ENCODE measurements around the gene ANAPC5.
A peak's percentile ranks its signal among the peaks of the same experiment; 100 is the strongest.

The ANAPC5 gene

GRCh38 chr12:121366063-121366459 is 13.8 kb upstream of the ANAPC5 start:
- DNase-seq (ENCODE audit: low spot score), result no peak

DNA sequence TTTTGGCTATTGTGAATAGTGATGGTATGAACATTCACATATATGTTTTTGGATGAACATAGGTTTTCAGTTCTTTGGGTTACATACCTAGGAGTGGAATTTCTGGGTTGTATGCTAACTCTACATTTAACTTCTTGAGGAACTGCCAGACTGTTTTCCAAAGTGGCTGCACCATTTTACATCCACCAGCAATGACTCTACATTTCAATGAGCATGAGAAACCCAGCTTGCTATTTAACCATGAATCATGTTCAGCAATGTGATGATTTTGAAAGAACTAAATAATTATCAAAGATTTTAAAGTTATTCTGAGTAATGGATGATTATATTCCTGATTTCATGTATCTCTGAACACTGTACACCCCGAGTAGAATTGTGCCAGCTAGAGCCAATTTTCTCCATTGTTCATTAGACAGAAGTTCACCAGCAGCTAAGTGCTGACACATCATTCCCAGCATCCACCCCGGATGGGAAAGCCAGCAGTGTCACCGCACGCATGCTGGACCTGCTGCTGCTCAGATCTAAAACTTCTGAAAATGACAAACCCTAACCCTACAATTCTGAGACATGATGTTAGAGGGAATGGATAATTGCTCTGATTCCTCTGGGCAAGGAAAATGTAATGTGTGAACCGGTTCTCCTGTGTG is 13.3 kb upstream of the ANAPC5 start:
- DNase-seq (ENCODE audit: low spot score), result no peak

GRCh38 chr12:121364683-121365121 is 12.5 kb upstream of the ANAPC5 start:
- no peak for DNase-seq (ENCODE audit: low spot score)

DNA sequence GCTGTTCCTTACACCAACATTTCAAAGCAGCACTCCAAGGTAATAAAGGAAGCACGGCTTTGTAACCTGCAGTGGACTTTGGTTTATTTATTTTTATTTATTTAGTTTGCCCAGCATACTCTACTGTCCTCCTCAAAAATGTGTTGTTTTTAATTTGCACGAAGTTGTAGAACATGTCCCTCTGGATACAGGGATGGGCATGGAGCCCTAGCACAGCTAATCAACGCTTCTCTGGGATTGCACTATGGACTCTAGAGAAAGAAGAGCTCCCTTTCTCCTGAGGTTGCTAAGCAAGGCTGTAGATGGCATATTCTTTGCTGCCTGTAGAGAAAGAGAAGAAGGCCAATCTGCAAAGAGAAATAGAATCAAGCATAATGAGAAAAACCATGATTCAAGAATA is 5.9 kb upstream of the ANAPC5 start:
- no peak for DNase-seq (ENCODE audit: low spot score)

- no peak for DNase-seq (ENCODE audit: low spot score)
Observed at GRCh38 chr12:121357331-121357730, 5.1 kb upstream of the ANAPC5 start.

- DNase-seq (ENCODE audit: low spot score), result no peak
Observed at GRCh38 chr12:121356657-121357056, 4.4 kb upstream of the ANAPC5 start.

DNA sequence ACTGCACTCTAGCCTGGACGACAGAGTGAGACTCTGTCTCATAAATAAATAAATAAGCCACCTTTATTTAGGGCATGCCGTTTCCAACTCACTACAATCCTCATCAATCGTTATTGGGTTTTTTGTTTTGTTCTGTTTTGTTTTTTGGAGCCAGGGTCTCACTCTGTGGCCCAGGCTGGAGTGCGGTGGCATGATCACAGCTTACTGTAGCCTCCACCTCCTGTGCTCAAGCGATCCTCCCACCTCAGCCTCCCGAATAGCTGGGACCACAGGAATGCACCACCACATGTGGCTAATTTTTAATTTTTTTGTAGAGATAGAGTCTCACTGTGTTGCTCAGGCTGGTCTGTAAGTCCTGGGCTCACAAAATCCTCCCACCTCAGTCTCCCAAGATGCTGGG is 3.6 kb upstream of the ANAPC5 start:
- DNase-seq (ENCODE audit: low spot score), result no peak

DNA sequence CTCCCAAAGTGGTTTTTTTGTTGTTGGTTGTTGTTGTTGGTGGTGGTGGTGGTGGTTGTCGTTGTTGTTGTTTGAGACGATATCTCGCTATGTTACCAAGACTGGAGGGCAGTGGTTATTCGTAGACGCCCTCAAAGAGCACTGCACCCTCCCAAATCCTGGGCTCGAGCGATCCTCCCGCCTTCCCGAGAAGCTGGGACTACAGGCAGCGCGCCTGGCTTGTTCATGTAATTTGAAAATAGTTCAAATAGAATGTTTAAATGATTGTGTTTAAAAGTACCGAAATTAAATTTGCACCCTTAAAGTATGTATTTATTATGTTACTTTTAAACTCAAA is 439 bp upstream of the ANAPC5 start:
- DNase-seq (ENCODE audit: low spot score), result no peak

DNA sequence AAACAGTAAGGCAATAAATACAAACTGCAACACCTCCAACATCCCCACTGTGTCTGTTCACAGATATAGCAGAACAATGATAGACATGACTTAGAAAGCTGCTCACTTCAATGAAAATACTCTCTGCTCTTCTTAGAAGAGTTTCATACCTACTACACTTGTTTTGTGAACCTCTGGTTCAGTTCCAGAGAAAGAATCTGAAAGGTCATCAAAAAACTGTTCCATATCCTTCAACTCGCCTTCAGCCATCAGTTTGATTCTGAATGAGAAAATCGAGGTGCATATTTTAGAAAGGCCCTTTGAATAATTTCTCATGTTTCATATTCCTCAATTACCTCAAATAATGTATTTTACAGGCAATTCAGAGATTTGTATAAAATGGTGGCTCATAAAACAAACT is 5.5 kb downstream of the ANAPC5 start:
- DNase-seq (ENCODE audit: low spot score), result no peak

DNA sequence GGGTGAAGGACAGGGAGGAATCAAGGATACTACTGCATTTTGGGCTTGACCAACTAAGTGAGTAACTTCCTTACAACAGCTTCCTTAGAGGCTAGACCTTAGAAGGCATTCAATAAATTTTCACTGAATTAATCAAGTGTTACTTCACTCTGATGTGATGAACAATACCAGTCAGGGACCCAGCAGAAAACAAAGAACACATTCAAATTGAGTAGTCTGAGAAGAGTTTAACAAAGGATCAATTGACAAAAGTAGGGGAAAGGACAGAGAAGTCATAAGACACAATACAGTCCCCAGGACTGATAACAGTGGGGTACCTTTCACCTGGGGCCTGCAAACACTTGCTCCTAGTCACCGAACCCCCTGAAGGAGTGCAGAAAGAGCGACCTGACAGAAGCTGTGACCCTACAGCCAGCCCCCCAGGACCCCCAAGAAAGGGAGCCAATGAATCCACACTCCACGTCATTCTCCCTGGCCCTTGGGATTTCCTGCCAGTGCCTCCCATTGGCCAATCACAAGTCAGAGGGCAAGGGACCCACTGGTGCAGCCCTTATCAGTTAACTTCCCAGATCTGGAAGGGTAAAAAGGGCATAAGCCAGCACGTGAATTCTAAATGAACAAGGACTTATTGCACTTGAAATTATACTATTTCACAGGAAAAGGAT is 6.9 kb downstream of the ANAPC5 start:
- DNase-seq (ENCODE audit: low spot score), result no peak

- no peak for DNase-seq (ENCODE audit: low spot score)
Observed at GRCh38 chr12:121344506-121344905, 7.7 kb downstream of the ANAPC5 start.

GRCh38 chr12:121337416-121337815 is 14.8 kb downstream of the ANAPC5 start:
- no peak for DNase-seq (ENCODE audit: low spot score)

DNA sequence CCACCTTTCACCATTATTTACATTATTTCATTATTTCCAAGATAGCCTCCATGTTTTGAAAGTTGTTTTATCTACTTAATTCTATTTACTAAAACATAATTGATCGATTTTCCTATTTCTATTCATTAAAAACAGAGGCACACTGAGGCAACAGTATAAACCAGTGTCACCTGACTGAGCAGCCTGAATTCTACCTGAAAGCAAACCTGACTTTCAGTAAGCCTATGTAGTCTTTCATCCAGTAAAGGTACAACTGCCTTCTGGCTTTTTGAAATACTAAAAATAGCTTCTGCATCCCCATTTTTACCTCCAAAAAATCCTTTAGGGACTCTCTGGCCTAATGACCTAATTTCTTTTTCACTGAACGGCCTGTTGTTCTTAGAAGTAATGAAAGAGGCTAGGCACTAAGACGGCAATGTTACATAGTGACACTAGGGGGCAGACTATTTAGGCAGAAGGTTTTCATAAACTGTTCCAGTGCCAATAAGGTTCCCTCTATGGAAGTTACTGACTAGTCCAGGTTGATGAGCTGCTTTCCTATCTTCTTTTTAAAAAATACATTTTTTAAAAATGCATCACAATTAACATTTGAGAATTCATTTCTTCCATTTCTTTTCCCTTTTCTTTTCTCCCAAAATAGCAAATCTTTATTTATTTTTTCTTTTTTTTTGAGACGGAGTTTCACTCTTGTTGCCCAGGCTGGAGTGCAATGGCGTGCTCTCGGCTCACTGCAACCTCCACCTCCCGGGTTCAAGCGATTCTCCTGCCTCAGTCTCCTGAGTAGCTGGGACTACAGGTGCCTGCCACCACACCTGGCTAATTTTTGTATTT is 17.5 kb downstream of the ANAPC5 start:
- DNase-seq (ENCODE audit: low spot score), result peak; percentile 63

- DNase-seq (ENCODE audit: low spot score), result no peak
Observed at GRCh38 chr12:121333747-121334146, 18.5 kb downstream of the ANAPC5 start.

- DNase-seq (ENCODE audit: low spot score), result peak; percentile 29
Observed at GRCh38 chr12:121331248-121331647, 21.0 kb downstream of the ANAPC5 start.

DNA sequence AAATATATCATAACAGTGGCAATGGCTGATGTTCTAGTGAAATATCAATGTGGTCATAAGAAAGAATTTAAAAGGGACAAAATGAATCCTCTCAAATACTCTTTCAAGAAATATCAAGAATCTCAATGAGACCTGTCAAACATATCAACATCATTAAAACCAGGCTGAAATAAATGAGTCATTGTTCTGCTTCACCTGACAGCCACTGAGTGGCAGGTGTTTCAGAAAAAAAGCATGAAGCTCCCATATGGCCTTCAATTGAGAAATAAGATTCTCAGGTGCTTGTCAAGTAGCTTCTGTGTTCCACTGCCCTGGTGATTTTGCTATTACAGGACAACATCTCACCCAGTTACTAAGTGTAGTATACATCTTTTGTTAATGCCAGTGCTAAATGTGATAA is 21.5 kb downstream of the ANAPC5 start:
- DNase-seq (ENCODE audit: low spot score), result no peak

DNA sequence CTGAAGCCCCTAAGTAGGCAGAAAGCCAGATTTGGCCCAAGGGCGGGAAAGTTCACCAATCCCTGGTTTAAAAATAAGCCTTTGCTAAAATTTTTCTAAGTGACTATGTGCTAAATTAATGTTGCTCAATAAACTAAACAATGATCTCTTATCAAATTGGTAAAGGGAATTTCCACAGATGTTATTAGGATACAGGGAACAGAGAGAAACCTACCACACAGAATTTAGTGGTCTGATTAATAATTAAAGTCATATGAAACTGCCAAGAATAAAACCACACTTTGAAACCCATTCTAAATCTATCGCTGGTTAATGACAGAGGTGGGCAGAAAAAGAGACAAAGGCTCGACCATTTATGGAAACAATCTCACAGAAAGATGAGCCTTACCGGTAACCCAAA is 22.0 kb downstream of the ANAPC5 start:
- no peak for DNase-seq (ENCODE audit: low spot score)

- DNase-seq (ENCODE audit: low spot score), result no peak
Observed at GRCh38 chr12:121328620-121329019, 23.6 kb downstream of the ANAPC5 start.

DNA sequence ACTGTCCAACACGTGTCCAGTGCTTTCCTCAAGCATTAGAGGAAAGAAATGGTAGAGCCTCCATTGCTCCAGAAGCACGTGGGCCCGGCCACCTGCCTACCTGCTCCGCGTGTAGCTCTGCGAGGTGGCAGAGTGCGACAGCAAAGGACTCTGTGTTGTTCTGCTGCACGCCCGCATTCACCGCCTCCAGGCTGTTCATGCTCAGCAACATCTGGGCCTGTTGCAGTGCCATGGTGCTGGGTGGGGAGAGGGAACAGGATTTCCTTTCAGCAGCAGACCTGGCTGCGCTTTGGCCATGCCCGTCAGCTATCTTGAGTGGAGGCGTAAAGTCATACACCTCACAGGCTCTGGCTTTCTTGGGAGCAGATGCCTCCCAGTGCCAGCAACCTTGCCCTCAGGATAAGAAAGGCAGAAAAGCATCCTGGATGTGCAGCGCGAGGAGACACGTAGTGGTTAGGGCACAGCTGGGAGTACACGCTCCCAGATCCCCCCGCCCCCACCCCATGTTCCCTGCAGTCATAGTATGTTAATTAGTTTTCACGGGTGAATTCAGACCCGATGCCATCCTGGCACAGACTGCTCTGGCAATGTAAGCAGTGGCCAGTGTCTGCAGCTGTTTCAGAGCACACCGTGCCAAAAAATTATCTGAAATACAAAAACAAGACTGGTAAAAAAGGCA is 25.1 kb downstream of the ANAPC5 start:
- DNase-seq (ENCODE audit: low spot score), result no peak

GRCh38 chr12:121325922-121326396 is 26.3 kb downstream of the ANAPC5 start:
- DNase-seq (ENCODE audit: low spot score), result no peak

GRCh38 chr12:121323908-121324307 is 28.3 kb downstream of the ANAPC5 start:
- no peak for DNase-seq (ENCODE audit: low spot score)

GRCh38 chr12:121318121-121318520 is 34.1 kb downstream of the ANAPC5 start:
- no peak for DNase-seq (ENCODE audit: low spot score)

- no peak for DNase-seq (ENCODE audit: low spot score)
Observed at GRCh38 chr12:121314431-121314830, 37.8 kb downstream of the ANAPC5 start.

Measured in kidney capillary endothelial cell (primary cell).